GM21528 (cell line): Measurements from ENCODE around the gene PDE11A.

Experiments
- ATAC-seq: cut with Tn5 transposase; IDR thresholded peaks from one replicate; pipeline ENCODE4 v1.9.1; 2021; ENCODE audit warnings: mild to moderate bottlenecking, moderate library complexity; ENCODE audit not compliant: unreplicated experiment, low FRiP score

Gene PDE11A

DNA sequence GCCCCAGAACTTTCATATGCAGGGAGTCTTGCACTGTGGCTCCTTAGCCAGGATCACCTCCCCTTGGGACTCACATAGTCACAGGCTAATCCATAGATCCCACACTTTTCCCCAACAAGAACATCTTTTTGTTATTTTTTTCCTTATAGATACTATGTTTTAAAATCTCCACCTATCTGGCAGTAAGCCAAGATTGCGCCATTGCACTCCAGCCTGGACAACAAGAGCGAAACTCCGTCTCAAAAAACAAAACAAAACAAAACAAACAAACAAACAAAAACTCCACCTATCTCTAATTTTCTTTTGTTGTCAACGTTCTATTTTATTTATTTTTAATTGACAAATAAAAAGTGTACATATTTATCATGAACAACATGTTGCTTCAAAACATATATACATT lies 141.7 kb downstream of the PDE11A start:
- ATAC-seq, result no peak

DNA sequence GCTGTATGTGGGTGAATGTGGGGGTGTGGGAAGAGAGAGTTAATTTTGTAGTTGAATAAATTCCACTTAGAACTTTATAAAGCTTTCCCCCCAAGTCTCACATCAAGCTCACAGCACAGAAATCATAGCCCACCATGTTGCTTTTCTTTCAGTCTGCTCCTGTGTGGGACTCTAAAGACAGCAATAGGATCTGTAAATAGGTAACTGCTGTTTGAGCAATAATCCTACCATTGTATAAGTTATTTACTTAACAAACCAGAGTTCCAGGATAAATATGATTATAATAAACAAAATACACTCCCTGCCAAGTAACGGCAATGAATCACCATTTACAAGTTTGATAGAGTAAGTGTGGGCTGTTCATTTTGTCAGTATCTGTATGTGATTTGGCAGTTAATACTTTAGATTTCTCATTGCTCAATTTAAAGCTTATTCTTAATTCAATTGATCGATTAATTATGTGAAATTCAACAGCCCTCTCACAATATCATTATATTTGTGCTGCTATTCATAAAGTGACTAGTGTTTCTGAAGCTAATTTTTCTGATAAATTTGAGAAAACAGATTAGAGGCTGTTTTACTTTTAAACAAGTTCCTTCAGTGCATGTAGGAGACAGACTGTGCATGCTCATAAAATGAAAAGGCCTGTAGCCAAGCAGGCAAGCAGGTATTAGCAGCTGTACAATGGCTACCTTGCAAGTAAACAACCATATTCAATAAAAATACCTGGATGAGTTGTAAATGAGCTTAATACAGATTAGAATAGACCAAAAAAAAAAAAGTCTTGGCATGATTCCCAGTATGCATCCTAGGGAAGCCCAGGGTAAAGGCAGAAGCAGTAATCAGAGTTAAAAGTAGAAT lies 142.7 kb downstream of the PDE11A start:
- no peak for ATAC-seq

DNA sequence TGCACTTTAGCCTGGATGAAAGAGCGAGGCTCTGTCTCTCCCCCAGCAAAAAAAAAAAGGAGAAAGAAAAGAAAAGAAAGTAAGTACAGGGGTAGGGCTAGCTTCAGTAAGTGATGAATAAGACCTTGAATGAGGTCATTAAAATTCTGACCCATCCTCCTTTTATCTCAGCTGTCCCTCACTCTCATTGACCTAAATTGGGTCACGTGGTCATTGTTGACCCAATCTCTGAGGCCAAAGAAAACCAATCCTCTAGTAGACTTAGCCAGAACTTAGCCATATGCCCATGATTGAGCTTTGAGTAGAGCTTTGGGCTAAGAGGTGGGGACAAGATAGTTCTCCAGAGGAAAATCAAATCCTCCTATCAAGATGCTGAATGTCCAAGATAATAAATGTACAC lies 149.3 kb downstream of the PDE11A start:
- no peak for ATAC-seq

DNA sequence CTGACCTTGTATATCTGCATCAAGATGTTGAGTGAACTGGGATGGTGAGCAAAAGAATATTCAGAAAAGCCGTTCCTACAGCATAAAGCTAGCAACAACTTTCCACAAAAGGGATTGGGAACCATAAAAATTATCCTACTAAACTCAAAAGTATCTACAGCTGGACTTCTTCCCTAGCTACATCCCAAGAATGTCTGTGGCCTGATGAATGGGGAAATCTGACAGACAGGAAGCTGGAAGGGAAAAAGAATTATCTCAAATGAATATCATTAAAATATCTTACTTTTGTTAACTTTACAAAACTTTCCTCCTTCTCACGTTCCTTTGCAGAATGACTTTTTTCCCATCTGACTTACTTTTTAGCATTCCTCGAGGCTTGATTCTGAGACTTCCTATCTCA lies 150.9 kb downstream of the PDE11A start:
- no peak for ATAC-seq

DNA sequence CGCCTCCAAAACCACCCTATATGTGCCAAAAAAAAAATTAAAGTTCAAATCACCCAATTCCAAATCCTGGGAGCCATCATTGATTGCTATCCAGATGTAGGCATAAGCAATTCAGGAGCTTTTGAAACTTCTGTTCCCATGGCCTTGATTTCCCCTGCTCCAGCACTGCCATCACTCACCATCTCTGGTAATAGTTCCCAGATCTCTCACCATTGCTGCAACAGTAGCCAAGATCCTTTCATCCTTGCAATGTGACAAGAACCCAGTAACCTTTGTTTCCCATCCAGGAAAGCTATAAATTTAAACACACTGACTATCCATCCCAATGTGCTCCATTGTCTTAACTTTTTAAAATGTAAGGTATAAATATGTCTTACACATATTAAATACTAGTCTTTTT lies 155.4 kb downstream of the PDE11A start:
- no peak for ATAC-seq

DNA sequence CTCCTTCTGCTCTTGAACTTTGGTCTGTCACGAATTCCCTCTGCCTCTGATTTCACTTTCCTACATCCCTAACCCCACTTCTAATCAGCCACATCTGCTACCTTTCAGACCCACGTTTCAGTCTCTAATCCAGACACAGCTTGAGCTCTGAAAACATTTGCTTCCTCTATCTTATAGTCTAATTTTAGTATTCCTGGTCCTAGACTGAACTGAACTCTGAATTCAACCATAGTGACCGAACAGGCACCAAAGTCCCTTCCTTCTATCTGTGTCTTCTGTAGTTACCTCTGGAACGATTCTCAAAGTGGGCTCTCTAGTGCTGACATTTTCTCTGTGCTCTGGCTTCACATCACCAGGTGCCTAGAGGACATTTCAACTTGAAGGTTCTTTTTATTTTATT lies 156.2 kb downstream of the PDE11A start:
- no peak for ATAC-seq

DNA sequence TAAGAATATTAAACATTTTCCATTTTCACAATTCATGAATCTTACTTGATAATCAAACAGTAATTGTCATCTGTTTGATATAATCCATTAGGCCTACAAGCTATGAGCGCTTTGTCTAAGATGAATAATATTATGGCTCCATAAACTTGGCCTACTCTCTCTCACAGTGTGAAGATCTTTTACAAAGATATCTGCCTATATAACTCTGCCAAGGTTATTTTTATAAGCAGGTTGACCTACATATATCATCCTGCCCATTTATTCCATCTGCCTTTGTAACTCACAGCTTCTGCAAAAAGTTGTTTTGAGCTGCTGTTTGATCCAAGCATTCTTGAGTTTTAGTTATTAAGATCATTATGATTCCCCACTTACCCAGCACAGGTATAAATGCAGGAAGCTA lies 158.3 kb downstream of the PDE11A start:
- ATAC-seq, result no peak

DNA sequence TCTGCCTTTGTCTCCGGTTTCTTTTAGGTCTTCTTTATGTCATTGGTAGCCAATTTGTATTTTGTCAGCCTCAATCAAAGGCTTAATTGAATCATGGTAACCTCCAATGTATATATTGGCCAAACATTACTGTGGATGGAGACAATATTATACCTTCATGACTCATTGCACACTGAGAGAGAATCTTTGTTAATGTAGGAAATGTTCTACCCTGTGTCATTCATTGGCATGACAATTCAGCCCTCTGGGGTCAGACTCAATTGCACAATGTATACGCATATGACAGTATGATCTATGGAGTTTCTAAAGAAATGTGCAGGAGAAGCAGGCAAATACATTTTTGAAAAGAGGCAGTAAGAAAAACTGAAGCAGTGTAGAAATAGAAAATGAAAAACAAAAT lies 162.6 kb downstream of the PDE11A start:
- no peak for ATAC-seq

DNA sequence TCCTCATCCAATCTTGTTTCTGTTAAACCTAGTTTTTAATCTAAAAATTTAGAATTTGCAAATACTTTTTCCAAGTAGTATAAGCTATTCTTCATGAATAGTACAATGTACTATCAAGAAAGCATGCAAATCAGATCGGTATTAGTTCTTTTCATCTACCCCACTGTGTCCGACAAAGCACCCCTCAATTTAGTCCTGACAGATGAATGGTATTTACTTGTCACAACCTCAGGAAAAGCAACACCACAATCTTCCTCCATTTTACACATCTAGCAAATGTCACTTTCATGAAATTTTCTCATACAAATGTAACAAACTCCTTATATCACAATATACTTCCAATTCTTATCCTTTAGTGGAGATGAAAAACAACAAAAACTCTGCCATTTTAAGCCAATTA lies 163.8 kb downstream of the PDE11A start:
- ATAC-seq, result no peak

DNA sequence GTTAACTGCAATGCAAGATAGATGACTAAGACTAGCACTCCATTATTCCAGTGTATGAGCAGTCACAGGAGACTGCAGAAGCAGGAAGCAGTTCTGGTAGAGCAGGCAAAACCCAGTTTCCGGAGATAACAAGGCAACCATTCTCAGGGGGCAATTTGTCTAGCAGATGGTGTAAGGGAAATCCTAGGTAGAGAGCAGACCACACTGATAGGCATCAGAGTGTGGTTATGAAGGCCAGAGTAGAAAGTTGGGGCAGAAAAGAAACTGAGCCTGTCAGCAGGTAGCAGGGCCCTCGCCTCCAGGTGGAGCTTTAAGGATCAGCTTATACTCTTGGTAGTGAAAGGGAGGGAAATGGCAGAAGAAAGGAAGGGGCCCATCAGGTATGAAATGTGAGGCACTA lies 164.4 kb downstream of the PDE11A start:
- ATAC-seq, result no peak

DNA sequence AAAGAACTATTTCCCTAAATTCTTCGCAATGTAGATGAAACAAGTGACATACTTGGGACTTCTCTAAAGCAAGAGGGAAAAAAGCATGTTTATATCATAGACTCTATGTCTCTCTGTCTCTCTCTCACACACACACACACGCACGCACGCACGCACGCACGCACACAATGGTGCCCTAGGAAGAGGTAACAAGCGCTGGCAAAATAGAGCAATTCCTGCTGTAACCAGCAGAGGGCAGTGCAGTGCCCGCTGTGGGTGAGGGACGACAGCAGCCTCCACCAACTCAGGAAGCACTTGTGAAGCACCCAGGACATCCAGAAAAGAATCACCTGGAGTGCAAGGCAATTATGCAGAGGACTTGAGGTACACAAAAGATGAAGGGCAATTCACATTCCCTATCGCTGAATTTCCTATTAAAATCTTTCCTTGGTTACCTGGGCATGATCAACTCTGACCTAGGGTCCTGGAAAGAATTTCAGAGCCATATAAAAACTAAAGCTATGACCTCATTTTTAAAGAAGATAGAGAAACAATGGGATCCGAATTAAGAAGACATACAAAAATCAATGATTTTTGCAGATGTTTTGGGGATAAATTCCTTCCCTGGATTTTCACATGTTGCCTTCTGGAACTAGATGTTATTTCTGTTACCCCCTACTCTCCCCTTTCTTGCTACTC lies 166.4 kb downstream of the PDE11A start:
- peak; percentile 86 for ATAC-seq

DNA sequence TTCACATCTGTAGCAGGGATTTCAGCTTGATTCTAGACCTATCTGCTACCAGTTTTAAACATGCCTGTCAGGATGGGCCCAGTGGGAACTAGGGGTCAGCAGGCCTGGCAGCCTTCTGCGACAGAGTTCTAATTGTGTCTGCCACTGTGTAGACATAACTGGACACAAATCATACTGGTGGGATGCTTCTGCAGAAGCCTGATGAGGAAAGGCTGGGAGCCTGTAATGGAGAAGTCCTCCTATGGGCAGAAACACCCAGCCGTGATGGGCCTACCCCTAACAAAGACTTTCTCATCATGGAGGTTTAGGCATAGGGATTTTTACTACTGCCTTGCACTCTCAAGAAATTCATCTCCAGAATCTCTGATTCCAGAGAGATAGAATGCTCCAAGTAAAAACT lies 166.9 kb downstream of the PDE11A start:
- ATAC-seq, result no peak

DNA sequence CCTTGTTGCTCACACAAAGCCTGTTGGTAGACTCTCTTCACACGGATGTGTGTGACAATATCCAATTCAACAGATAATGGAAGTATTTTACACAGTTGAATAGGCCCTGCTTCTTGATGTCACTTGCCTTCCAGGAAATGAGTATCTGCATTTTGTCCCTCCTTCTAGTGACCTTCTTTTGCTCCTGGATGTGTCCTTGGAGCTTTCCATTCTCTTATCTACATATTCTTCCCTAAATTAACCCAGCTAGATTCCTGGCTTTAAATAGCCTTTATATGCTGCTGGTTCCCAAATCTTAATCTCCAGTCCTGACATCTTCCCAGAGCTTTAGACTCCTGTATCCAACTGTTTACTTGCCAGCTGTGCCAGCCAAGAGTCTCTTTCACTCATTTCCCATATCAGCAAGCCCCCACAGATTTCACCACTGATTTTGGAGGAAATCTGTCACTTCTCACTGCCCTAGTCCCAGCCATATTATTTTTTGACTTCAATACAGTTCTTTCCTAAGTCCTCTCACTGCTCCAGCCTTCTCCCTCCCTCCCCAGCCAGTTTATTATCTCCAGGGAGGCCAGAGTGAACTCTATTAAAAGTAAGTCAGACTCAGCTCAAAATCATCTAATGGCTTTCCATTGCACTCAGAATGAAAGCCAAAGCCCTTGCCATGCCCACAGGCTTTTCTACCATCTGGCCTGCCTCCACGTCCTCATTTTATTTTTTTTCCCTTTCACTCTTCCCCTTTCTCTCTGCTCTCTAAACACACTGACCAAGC lies 170.0 kb downstream of the PDE11A start:
- ATAC-seq, result no peak

DNA sequence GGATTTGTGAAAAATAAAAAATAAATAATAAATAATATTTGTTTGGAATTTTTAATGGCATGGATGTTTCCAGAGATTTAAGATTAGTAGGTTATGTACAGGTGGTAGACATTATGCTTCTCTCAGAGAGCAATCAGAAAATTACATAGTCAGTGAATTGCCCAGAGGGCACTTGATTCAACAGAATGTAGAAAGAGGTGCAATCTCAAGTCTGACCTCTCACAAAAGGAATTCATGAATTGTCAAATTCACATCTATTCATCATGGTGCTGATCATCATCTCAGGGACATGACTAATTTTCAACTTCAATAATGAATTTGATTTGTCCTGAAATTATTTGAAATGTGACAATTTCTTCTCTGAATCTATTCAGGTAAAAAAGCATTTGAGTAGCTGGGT lies 172.5 kb downstream of the PDE11A start:
- no peak for ATAC-seq

DNA sequence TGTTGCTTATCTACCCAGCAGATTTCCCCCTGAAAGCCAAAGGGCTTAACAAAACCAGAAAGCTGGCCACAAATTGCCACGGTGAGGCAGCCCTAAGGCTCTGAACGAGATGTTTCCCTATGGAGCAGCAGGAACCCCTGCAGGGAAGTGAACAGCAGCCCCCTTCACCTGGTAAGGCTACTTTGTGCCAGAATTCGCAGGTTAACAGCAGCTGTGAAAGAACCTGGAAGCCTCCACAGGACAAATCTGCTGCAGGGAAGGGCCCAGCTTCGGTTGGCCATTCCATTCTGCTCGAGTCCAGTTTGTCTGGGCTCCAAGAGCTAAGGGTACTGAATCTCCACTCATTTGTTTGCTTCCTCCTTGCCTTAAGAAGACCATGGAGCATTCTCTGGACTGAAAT lies 175.3 kb downstream of the PDE11A start:
- ATAC-seq, result no peak

DNA sequence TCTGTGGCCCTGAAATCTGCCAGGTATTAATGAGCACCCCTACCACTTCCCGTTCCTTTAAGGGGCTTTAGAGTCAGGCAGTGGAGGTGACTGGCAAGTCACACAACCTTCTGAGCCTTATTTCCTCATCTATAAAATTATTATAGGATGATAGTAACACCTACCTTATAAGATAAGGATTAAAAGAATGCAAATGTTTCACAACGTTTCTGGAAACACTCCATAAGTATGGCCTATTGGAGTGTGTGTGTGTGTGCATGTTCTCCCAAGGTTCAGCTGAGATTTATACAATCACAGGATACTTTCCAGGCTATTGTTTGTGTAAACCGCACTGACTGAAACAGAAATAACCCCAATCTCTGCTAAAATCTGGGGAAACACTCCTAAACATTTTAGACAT lies 176.0 kb downstream of the PDE11A start:
- no peak for ATAC-seq

DNA sequence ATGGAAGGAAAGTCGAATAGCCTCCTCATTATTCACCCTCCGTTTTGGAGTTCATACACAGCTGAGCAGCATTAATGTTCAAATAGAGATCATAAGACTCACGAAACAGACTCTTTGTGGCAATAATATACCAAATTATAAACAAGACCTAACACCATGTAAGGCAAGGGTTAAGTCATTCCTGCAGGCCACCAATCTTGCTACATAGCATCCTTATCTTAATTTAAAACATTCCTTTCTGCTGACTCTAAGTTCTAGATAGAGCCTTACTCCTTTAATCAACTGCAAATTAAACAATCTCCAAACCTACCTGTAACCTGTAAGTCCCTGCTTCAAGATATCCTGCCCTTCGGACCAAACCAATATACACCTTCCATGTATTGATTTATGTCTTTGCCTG lies 178.0 kb downstream of the PDE11A start:
- no peak for ATAC-seq

DNA sequence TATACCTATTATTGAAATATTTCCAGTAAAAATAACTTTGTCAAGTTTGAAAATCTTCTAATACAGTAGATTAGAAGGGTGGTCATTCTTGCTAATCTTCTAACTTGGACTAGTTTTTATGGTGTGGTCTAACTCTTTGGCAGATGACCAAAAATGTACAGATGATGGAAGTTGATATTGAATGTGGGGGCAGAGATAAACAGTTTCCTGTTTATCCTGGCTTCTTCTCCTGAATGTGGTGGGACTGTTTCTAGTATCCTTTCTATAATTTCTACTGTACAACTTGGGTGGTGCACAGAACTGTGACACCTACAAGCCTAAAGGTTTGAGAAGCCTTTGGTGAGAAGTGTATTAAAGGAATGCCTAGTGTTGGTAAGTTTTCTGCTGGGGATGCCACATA lies 178.7 kb downstream of the PDE11A start:
- no peak for ATAC-seq

DNA sequence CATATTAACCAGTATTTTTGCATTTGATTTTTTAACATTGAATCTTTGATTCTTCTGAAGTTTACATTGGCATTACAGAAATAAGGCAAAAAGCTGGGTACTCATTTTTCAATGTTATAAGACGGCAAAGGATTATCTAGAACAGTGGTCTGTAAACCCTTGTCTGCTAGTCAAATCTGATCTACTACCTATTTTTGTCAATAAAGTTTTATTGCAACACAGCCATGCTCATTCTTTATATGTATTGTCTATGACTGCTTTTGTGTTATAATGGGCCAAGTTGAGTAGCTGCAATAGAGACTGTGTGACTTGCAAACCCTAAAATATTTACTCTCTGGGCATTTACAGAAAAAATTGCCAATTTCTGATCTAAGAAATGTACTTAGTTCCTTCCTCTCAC lies 181.0 kb downstream of the PDE11A start:
- no peak for ATAC-seq

DNA sequence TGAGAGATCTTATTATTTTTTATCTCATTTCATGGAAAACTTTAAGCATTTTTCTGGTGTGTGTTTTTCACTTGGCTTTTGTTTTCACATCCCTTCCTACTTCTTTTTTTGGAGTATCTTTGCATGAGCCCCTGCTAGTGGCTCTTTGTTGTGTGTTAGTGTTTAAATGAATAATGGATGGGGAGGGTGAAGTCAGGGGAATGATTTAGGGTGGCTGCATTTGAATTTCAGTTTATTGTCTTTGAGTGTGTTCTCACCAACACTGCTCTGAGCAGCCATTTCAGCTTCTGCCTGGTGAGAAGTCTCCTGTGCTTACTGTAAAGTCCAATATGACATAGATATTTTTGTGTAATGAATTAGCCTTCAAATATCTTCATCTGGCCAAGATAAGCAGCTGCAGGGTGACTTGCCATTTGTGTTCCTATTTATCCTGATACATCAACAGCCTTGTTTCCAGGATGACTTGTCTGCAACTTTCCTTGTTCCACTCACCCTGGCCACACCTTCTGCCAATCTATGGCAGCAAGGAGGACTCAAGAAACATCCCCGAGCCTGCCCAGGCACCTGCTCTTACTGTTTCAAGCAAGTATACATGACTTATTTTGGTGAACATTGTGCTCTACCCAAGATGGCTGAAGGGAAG lies 182.6 kb downstream of the PDE11A start:
- no peak for ATAC-seq

DNA sequence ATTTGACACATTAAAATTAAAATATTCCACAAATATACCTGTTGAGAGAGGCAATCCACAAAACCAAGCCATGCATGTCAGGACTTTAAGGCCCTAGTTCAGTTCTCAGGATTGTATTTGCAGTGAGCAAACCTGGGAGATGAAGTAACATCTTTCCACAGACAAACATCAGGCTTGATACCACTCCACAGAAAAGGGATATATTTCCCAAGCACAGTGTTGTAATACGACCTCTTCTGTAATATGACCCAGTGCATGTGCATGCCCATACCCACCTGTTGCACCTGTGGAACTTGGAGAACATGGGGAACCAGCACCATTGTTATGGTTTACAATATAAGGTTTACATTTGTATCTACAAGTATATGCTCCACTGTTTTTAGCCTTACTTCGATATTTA lies 184.0 kb downstream of the PDE11A start:
- no peak for ATAC-seq
